Motor neuron (in vitro differentiated cells): ENCODE data around the gene CFAP107. TPM values are rescaled to one million over a fixed set of nuclear protein-coding genes. Genes with fewer than 3 reads are reported as not detected.

Source experiments
- ATAC-seq, 8 experiments: fragments of 200-7000 bp; cut with Tn5 transposase; replicated peaks in 6 of 8; 2 replicates each; pipeline ENCODE4 v1.8.0; 2021; ENCODE audit warnings: mild to moderate bottlenecking in 8 of 8, moderate library complexity in 8 of 8
- H3K27ac ChIP-seq, 2 donors: fragments of 250-450 bp; sonication (Bioruptor Pico); 2 replicates each; pipeline ENCODE4 v1.9.0; 2021; ENCODE audit warnings: antibody characterized with exemption in 2 of 2, mild to moderate bottlenecking in 2 of 2, moderate library complexity in 1 of 2
- H3K4me1 ChIP-seq, 2 donors: fragments of 250-450 bp; sonication (Bioruptor Pico); replicated peaks in 1 of 2; 2 replicates each; pipeline ENCODE4 v1.6.1; 2021; ENCODE audit warnings: antibody characterized with exemption in 2 of 2, mild to moderate bottlenecking in 2 of 2, moderate library complexity in 1 of 2
- H3K4me3 ChIP-seq, 5 donors: fragments of 250-450 bp; sonication (Bioruptor Pico); 2 replicates each; pipeline ENCODE4 v1.9.0; 2021; ENCODE audit warnings: antibody characterized with exemption in 5 of 5, mild to moderate bottlenecking in 5 of 5, moderate library complexity in 4 of 5
- WGBS, 10 experiments: fragments of 450-650 bp; shearing (Covaris generic); methylation state at CpG; one replicate each; pipeline ENCODE4 v1.0.0; 2022; 5-methylcytosine and 5-hydroxymethylcytosine counted together
- in situ Hi-C, 9 experiments: fragments of 400-800 bp; cut with MboI; loops; one replicate each; pipeline ENCODE4 v1.15.0; 2021; ENCODE audit warnings: low sequenced_read_pairs in 9 of 9, low pct_unique_long_range_greater_than_20kb in 2 of 9; ENCODE audit not compliant: unreplicated experiment in 9 of 9
- total RNA-seq, 8 experiments: library from RNA; unstranded; fragments of 300-600 nt; gene quantifications; 2 replicates each; pipeline versions ENCODE4 v1.2.3 to v1.2.4, GENCODE V29; 2022

The CFAP107 gene
- total RNA-seq, 8 experiments from 2014 or later, result 0.05 to 16.8 (median 0.47) TPM; not detected in 2

GRCh38 chr1:12756273-12756672 is 10.3 kb downstream of the CFAP107 start:
- 17 to 83% (median 60%) methylated on average over 1 of the region's 2 CpGs; no CpG with 5 or more reads in 5 of the 10 experiments for WGBS, 10 experiments
- peak in 3 of 8 experiments; percentile 4 to 11 (median 6) for ATAC-seq
- in situ Hi-C loops, result loop anchor here in 1 of 9 experiments (25.0 kb wide), 1 partner anchor 469 kb away; no protein-coding TSS in a partner anchor

GRCh38 chr1:12756768-12757413 is 10.9 kb downstream of the CFAP107 start:
- Histone ChIP-seq H3K27ac (no peak overlapping the region), H3K4me1 (no peaks in the 10 kb centered on the region), H3K4me3 (no peak overlapping the region)
- WGBS, 10 experiments, result 0 to 77% (median 49%) methylated on average over 2 to 6 of the region's 6 CpGs; no CpG with 5 or more reads in 1 of the 10 experiments
- ATAC-seq, result peak in 3 of 8 experiments; percentile 83 to 90 (median 83)
- in situ Hi-C loops, result loop anchor here in 1 of 9 experiments (25.0 kb wide), 1 partner anchor 470 kb away; no protein-coding TSS in a partner anchor

More at GRCh38 chr1:12756273-12756672, 10.3 kb downstream of the CFAP107 start:
- H3K4me3 ChIP-seq, result no peak overlapping the region
- H3K27ac ChIP-seq, result no peak overlapping the region
- no peaks in the 10 kb centered on the region for H3K4me1 ChIP-seq

DNA sequence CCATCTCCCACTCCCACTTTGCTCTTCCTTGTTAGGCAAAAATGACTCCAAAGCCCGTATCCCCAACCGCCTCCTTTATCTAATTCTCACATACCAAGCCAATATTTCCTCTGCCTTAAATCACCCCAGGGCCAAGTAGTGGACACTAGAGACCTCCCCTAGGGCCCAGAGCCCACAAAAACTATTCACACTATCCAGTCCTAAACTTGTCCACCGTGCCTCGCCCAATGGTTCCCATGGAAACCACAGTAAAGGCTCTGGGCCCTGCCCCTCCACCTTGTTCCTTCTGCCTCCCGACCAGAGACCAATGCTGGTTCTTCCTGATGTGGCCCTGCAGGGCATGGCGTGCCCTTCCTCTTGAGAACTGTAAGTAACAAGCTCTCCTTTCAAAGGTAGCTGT is 11.8 kb downstream of the CFAP107 start:
- in situ Hi-C loops, result loop anchor here in 1 of 9 experiments (25.0 kb wide), 1 partner anchor 471 kb away; no protein-coding TSS in a partner anchor
- 31 to 73% (median 57%) methylated on average over 2 to 6 of the region's 6 CpGs; no CpG with 5 or more reads in 3 of the 10 experiments for WGBS, 10 experiments
- no peak overlapping the region for H3K27ac ChIP-seq
- no peak overlapping the region for H3K4me3 ChIP-seq
- peak in 3 of 8 experiments; percentile 5 to 37 (median 17) for ATAC-seq
- H3K4me1 ChIP-seq, result no peaks in the 10 kb centered on the region

- Histone ChIP-seq H3K4me1 (no peaks in the 10 kb centered on the region), H3K27ac (no peak overlapping the region), H3K4me3 (no peak overlapping the region)
- 17 to 66% (median 41%) methylated on average over 1 to 7 of the region's 7 CpGs; no CpG with 5 or more reads in 1 of the 10 experiments for WGBS, 10 experiments
- in situ Hi-C loops, result loop anchor here in 1 of 9 experiments (25.0 kb wide), 1 partner anchor 473 kb away; no protein-coding TSS in a partner anchor
- ATAC-seq, result no peak
Observed at GRCh38 chr1:12760256-12760795, 14.3 kb downstream of the CFAP107 start.

DNA sequence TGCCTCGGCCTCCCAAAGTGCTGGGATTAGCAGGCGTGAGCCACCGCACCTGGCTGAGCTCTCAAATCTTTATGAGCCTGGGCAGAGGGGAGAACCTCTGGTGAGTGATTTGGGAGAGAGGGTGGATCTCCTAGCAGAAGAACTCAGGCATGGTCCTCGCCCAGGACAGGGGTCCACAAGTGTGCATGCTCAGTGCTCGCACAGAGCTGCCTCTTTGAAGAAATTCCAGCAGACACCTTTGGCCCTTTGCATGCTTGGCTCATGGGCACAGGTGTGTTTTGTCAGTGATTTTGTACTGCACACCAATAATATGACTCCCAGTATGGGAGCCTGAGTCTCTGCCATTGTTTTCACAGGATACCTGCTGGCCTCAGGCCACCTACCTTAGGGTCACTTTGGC is 15.8 kb downstream of the CFAP107 start:
- in situ Hi-C loops, result loop anchor here in 1 of 9 experiments (25.0 kb wide), 1 partner anchor 474 kb away; no protein-coding TSS in a partner anchor
- ATAC-seq, result no peak
- WGBS, 10 experiments, result 38 to 100% (median 80%) methylated on average over 1 to 3 of the region's 5 CpGs; no CpG with 5 or more reads in 3 of the 10 experiments

DNA sequence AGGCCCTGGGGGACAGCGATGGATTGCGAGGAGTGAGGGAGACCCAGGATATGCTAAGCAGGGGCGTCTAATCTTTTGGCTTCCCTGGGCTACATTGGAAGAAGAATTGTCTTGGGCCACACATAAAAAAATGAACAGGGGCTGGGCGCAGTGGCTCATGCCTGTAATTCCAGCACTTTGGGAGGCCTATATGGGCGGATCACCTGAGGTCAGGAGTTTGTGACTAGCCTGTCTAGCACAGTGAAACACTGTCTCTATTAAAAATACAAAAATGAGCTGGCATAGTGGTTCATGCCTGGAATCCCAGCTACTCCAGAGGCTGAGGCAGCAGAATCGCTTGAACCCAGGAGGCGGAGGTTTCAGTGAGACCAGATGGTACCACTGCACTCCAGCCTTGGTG is 16.8 kb downstream of the CFAP107 start:
- ATAC-seq, result peak in 3 of 8 experiments; percentile 20 to 41 (median 23)
- in situ Hi-C loops, result loop anchor here in 1 of 9 experiments (25.0 kb wide), 1 partner anchor 475 kb away; no protein-coding TSS in a partner anchor
- H3K4me3 ChIP-seq, result no peak overlapping the region
- H3K27ac ChIP-seq, result no peak overlapping the region
- WGBS, 10 experiments, result 0 to 100% (median 56%) methylated on average over 1 to 7 of the region's 7 CpGs; no CpG with 5 or more reads in 1 of the 10 experiments
- H3K4me1 ChIP-seq, result no peaks in the 10 kb centered on the region

More for the DNA sequence above, 15.8 kb downstream of the CFAP107 start:
- Histone ChIP-seq H3K4me3 (no peak overlapping the region), H3K4me1 (no peaks in the 10 kb centered on the region), H3K27ac (no peak overlapping the region)

DNA sequence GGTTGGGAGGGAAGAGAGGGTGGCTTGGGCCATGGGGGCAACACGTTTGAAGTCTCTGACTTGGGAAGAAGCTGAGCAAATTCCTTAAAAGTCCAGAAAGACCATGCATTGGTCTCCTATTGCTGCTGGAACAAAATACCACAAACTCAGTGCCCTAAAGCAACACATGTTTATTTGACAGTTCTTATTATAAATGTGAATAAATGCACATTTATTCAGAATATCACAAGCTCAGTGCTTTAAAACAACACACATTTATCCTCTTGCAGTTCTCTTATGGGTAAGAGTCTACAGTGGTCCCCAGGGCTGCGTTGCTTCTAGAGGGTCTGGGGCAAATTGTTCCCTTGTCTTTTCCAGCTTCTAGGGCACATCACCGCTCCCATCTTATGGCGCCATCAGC is 17.5 kb downstream of the CFAP107 start:
- peak in 3 of 8 experiments; percentile 67 to 89 (median 72) for ATAC-seq
- in situ Hi-C loops, result loop anchor here in 1 of 9 experiments (25.0 kb wide), 1 partner anchor 476 kb away; no protein-coding TSS in a partner anchor

GRCh38 chr1:12764016-12764415 is 18.0 kb downstream of the CFAP107 start:
- no peak for ATAC-seq
- no peak overlapping the region for H3K4me3 ChIP-seq
- no peaks in the 10 kb centered on the region for H3K4me1 ChIP-seq
- 0 to 80% (median 34%) methylated on average over 1 to 3 of the region's 5 CpGs; no CpG with 5 or more reads in 4 of the 10 experiments for WGBS, 10 experiments
- H3K27ac ChIP-seq, result no peak overlapping the region
- in situ Hi-C loops, result loop anchor here in 1 of 9 experiments (25.0 kb wide), 1 partner anchor 477 kb away; no protein-coding TSS in a partner anchor

More for the DNA sequence above, 17.5 kb downstream of the CFAP107 start:
- no peaks in the 10 kb centered on the region for H3K4me1 ChIP-seq
- no peak overlapping the region for H3K4me3 ChIP-seq
- 10 to 68% (median 55%) methylated on average over 1 to 4 of the region's 4 CpGs; no CpG with 5 or more reads in 3 of the 10 experiments for WGBS, 10 experiments
- no peak overlapping the region for H3K27ac ChIP-seq

GRCh38 chr1:12769031-12769430 is 23.0 kb downstream of the CFAP107 start:
- ATAC-seq, result no peak
- no peak overlapping the region for H3K4me3 ChIP-seq
- H3K4me1 ChIP-seq, result no peaks in the 10 kb centered on the region
- in situ Hi-C loops, result loop anchor here in 1 of 9 experiments (25.0 kb wide), 1 partner anchor 482 kb away; no protein-coding TSS in a partner anchor
- H3K27ac ChIP-seq, result no peak overlapping the region
- 0 to 67% (median 16%) methylated on average over 1 to 2 of the region's 2 CpGs; no CpG with 5 or more reads in 2 of the 10 experiments for WGBS, 10 experiments

DNA sequence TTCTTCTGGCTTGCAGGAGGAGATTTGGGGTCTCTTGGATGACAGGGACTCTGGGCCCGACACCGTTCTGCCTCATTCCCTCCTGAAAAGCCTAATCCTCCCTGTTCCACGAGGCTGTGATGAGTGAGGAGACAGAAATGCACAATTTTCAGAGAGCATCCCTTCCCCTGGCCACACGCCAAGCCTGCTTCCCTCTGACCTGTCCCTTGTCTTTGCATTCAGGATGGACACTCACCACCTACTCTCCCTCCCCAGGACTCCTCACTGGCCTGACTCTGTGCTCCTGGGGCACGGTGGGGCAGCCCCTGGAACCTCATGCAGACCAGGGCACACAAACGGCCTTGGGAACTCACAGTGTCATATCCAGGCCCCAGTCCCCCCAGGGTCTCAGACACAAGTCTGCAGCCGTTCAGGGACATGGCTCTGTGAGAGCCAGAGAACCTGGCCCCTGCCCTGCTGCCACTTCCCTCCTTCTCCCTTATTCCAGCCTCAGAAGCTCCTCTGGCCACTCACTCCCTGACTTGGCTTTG is 24.0 kb downstream of the CFAP107 start:
- H3K4me3 ChIP-seq, result no peak overlapping the region
- whole genome bisulfite sequencing, 10 experiments, result 0 to 51% (median 18%) methylated on average over 1 to 6 of the region's 7 CpGs; no CpG with 5 or more reads in 3 of the 10 experiments
- no peaks in the 10 kb centered on the region for H3K4me1 ChIP-seq
- in situ Hi-C loops, result loop anchor here in 1 of 9 experiments (25.0 kb wide), 1 partner anchor 483 kb away; no protein-coding TSS in a partner anchor
- H3K27ac ChIP-seq, result no peak overlapping the region
- no peak for ATAC-seq

DNA sequence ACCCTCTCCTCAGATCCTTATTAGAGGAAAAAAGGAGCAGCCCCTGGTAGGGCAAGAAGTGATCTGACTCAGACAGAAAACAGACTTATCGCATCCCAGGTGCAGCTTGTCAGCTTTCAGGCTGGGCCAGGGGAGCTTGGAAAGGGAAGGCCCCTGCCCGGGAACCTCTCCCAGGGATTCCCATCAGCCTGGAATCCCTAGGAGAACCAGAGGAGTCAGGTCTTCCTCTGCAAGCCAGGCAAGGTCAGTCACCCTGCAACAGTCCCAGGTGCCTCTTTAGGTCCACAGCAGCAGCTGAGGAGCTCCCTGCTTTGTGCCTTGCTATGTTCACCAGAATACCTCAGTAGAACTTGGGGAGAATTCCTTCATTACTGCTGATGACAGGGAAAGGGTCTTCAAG is 24.6 kb downstream of the CFAP107 start:
- no peak overlapping the region for H3K4me3 ChIP-seq
- WGBS, 10 experiments, result 0 to 83% (median 68%) methylated on average over 1 to 2 of the region's 2 CpGs; no CpG with 5 or more reads in 4 of the 10 experiments
- no peak overlapping the region for H3K27ac ChIP-seq
- no peak for ATAC-seq
- in situ Hi-C loops, result loop anchor here in 1 of 9 experiments (25.0 kb wide), 1 partner anchor 483 kb away; no protein-coding TSS in a partner anchor
- H3K4me1 ChIP-seq, result no peaks in the 10 kb centered on the region

- in situ Hi-C loops, result loop anchor here in 1 of 9 experiments (25.0 kb wide), 1 partner anchor 484 kb away; no protein-coding TSS in a partner anchor
- Histone ChIP-seq H3K4me1 (no peaks in the 10 kb centered on the region), H3K27ac (no peak overlapping the region), H3K4me3 (no peak overlapping the region)
- ATAC-seq, result no peak
- WGBS, 10 experiments, result 20 to 50% (median 31%) methylated on average over 1 to 5 of the region's 5 CpGs; no CpG with 5 or more reads in 3 of the 10 experiments
Observed at GRCh38 chr1:12771186-12771585, 25.2 kb downstream of the CFAP107 start.
